BLaER1 (cell line): Measurements from ENCODE around the gene CERS4.
"Not testable (repeated sequence)": the region's sequence is repeated elsewhere in the genome, so short reads cannot be mapped to it uniquely, and the experiment has no call there.

Experiments used
- H3K27ac ChIP-seq: shearing (Covaris generic); formaldehyde crosslinking; 2 replicates; pipeline ENCODE4 v1.8.1; 2022
- H3K27me3 ChIP-seq: shearing (Covaris generic); formaldehyde crosslinking; 2 replicates; pipeline ENCODE4 v1.8.1; 2022
- H3K36me3 ChIP-seq: shearing (Covaris generic); formaldehyde crosslinking; 2 replicates; pipeline ENCODE4 v1.8.1; 2022
- H3K4me1 ChIP-seq: shearing (Covaris generic); formaldehyde crosslinking; 2 replicates; pipeline ENCODE4 v1.8.1; 2022
- H3K4me2 ChIP-seq: shearing (Covaris generic); formaldehyde crosslinking; 2 replicates; pipeline ENCODE4 v1.8.1; 2022
- H3K4me3 ChIP-seq: shearing (Covaris generic); formaldehyde crosslinking; 2 replicates; pipeline ENCODE4 v1.8.1; 2022
- H3K9ac ChIP-seq: shearing (Covaris generic); formaldehyde crosslinking; 2 replicates; pipeline ENCODE4 v1.8.1; 2022
- H3K9me3 ChIP-seq: shearing (Covaris generic); formaldehyde crosslinking; 2 replicates; pipeline ENCODE4 v1.8.1; 2022
- H4K20me1 ChIP-seq: shearing (Covaris generic); formaldehyde crosslinking; 2 replicates; pipeline ENCODE4 v1.8.1; 2022
- Cebpa-rat ChIP-seq: shearing (Covaris generic); IDR thresholded peaks from 2 replicates; pipeline ENCODE4 v1.8.1; 2022

CERS4 gene

DNA sequence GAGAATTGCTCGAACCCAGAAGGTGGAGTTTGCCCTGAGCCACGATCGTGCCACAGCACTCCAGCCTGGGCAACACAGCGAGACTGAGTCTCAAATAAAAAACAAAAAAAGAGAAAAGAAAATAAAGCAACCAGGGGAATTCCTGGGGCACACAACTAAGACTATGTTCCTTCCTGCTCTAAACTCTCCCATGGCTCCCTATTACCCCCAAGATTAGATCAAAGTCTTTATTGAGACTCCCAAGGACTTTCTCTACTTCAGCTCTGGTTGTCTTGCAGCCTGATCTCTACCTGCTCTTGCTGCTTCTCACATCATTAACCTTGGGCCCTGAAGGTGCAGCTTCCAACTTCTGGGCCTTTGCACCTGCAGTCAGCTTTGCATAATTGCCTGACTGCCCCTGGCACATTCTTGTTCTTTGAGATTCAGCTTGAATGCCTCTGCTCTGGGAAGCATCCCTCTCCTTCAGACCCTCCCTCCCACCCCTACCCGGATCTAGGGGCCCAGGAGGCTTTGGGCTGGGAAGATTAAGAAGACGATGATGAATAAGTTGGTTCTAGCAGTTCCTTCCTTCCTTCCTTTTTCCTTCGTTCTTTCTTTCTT is 16.8 kb upstream of the CERS4 start:
- no peak overlapping the region for H3K4me3 ChIP-seq

DNA sequence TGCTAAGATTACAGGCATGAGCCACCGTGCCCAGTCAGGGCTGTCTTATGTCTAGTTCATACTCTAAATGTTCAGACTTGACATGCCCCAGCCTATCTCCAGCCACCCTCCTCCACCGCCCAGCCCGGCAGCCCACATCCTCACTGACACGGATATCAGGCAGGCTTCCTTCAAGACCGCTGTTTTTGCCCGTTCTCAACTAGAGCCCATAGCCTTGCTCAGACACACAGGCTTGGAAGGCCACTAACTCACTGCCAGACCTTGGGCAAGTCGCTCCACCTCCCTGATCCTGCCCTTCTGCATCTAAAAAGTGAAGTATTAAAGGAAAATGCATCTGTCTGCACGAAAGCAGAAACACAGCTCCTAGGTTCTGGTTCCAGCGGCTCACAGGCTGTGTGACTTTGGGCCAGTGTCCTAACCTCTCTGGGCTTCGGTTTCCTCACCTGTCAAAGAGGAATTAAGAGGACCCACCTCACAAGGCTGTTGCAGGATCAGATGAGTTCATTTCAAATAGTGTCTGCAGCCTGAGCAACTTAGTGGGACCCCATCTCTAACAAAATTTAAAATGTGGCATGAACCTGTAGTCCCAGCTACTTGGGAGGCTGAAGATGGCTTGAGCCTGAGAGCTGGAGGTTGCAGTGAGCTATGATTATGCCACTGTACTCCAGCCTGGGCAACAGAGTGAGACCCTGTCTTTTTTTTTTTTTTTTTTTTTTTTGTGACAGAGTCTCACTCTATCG is 14.5 kb upstream of the CERS4 start:
- Histone ChIP-seq H3K27me3 (no peaks in the 10 kb centered on the region), H3K36me3 (no peaks in the 10 kb centered on the region), H3K9ac (peak overlapping the region; percentile 55), H3K4me3 (peak overlapping the region; percentile 55), H3K4me1 (peaks cover 60% of the 10 kb centered on the region), H3K27ac (peak overlapping the region; percentile 88), H3K4me2 (peak overlapping the region; percentile 88), H3K9me3 (no peaks in the 10 kb centered on the region), H4K20me1 (no peaks in the 10 kb centered on the region)
- TF ChIP-seq Cebpa-rat: no peak

More for the DNA sequence above, 16.8 kb upstream of the CERS4 start:
- H3K4me1 ChIP-seq: peaks cover 55% of the 10 kb centered on the region
- peak overlapping the region; percentile 88 for H3K4me2 ChIP-seq
- H3K27ac ChIP-seq: peak overlapping the region; percentile 53; the same call in 1 of the 2 replicates
- H4K20me1 ChIP-seq: no peaks in the 10 kb centered on the region
- H3K36me3 ChIP-seq: no peaks in the 10 kb centered on the region
- no peak for TF ChIP-seq Cebpa-rat
- no peak overlapping the region for H3K9ac ChIP-seq
- no peaks in the 10 kb centered on the region for H3K27me3 ChIP-seq
- peaks cover 5% of the 10 kb centered on the region; the same call in 1 of the 2 replicates for H3K9me3 ChIP-seq

DNA sequence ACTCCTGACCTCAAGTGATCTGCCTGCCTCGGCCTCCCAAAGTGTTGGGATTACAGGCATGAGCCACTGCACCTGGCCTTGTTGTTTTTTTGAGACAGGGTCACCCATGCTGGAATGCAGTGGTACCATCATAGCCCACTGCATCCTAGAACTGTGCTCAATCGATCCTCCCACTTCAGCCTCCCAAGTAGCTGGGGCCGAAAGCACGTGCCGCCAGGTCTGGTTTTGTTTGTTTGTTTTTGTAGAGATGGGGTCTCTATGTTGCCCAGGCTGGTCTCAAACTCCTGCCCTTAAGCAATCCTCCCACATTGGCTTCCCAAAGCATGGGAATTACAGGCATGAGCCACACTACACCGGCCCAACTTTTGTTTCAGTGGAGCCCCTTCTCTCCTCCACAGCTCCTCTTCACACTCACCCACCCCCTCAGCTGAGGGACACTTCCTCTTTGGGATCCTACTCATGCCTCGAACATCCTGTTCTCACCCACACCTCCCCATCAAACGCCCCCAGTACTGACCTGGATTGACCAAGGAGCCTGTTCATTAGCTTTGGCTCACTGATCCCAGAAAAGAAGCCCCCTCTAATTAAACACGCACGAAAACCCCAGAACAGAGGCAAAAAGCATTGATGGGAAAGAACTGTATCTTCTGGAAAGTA is 12.8 kb upstream of the CERS4 start:
- Histone ChIP-seq H3K9ac (peak overlapping the region; percentile 41; the same call in 1 of the 2 replicates), H3K36me3 (no peaks in the 10 kb centered on the region), H3K27ac (peak overlapping the region; percentile 88)

DNA sequence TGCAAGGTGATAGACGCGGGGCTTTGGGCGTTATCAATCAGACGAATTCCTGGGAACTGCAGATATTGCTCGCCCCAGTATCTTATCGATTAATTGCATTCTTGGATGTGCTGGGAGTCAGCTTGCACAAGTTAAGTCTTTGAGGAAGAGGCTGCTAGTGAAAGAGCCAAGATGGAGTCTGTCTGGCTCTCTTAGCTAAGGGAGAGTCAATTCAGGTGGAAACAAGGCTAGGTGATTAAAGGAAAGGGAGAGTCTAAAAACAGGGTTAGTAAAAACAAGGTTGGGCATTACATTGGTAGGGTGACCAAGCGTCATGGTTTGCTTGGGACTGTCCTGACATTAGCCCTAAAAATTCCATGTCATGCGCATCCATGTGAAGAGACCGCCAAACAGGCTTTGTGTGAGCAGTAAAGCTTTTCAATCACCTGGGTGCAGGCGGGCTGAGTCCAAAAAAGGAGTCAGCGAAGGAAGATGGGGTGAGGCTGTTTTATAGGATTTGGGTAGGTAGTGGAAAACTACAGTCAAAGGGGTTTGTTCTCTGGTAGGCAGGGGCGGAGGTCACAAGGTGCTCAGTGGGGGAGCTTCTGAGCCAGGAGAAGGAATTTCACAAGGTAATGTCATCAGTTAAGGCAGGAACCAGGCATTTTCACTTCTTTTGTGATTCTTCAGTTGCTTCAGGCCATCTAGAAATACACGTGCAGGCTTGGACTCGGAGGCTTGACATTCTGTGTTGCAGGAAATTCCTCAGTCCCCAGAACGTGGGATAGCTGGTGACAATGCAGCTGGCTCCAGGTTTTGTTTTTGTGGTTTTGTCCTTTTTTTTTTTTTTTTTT is 5.7 kb upstream of the CERS4 start:
- H3K36me3 ChIP-seq, H3K27me3 ChIP-seq, H3K9me3 ChIP-seq, H3K27ac ChIP-seq, H3K4me3 ChIP-seq, H3K9ac ChIP-seq, H4K20me1 ChIP-seq: not testable (repeated sequence)
- Histone ChIP-seq H3K4me1 (peaks cover 42% of the 10 kb centered on the region), H3K4me2 (peak overlapping the region; percentile 33)

More for the DNA sequence above, 12.8 kb upstream of the CERS4 start:
- Histone ChIP-seq H4K20me1 (no peaks in the 10 kb centered on the region), H3K4me3 (no peak overlapping the region), H3K9me3 (no peaks in the 10 kb centered on the region), H3K4me1 (peaks cover 60% of the 10 kb centered on the region), H3K4me2 (peak overlapping the region; percentile 88), H3K27me3 (no peaks in the 10 kb centered on the region)
- no peak for TF ChIP-seq Cebpa-rat

DNA sequence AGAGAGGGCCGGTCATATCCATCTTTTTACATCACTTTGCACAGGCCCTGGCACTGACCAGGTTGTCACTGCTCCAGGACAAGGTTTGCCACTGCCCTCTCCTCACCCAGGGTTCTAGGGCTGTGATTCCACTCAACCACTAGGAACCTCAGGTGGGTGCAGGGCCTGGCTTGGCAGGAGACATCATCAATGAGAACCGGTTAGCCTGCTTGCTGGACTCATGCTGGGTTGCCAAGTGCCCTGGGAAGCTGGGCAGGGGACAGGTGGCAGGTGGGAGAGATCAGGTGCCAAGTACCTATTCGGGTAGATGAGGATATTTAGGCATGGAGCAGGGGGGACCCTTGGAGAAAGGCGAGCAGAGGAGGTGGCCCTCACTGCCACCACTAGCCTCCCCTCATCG is 4.2 kb upstream of the CERS4 start:
- peak overlapping the region; percentile 27; the same call in 1 of the 2 replicates for H3K27ac ChIP-seq
- H3K4me1 ChIP-seq: peaks cover 45% of the 10 kb centered on the region
- H4K20me1 ChIP-seq: peaks cover under 1% of the 10 kb centered on the region; the same call in 1 of the 2 replicates
- H3K36me3 ChIP-seq: no peaks in the 10 kb centered on the region
- no peak overlapping the region for H3K9ac ChIP-seq
- no peak for TF ChIP-seq Cebpa-rat
- H3K9me3 ChIP-seq: no peaks in the 10 kb centered on the region
- H3K27me3 ChIP-seq: no peaks in the 10 kb centered on the region
- H3K4me2 ChIP-seq: peak overlapping the region; percentile 33
- no peak overlapping the region for H3K4me3 ChIP-seq

DNA sequence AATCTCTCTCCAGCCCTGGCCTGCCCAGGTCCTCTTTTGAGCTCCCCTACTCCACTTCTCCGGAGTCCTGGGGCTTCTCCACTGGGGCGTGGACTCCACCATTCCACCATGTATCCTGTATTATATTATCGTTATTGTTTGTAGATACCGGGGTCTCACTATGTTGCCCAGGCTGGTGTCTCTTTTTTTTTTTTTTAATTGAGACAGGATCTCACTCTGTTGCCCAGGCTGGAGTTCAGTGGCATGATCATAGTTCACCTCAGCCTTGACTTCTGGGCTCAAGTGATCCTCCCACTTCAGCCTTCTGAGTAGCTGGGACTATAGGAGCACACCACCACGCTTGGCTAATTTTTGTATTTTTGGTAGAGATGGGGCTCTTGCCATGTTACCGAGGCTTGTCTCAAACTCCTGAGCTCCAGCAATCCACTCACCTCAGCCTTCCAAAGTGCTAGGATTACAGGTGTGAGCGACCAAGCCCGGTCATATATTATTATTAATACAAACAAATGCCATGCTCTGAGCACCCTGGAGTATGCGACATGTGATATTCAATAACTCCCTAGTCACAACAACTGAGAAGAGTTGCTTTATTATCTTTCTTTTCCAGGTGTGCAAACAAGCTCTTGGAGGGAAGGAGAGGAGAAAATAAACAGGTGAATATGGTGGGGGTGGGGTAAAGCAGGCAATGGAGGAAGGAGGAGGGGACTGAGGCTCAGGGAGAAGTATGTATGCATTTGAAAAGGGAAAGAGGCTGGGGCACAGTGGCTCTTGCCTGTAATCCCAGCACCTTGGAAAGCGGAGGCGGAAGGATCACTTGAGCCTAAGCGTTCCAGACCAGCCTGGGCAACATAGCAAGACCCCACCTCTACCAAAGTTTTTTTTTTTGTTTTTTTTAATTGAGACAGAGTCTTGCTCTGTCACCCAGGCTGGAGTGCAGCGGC is 2.8 kb upstream of the CERS4 start:
- Histone ChIP-seq H3K4me2 (peak overlapping the region; percentile 33), H3K36me3 (no peaks in the 10 kb centered on the region), H4K20me1 (peaks cover 15% of the 10 kb centered on the region), H3K9ac (no peak overlapping the region), H3K4me1 (peaks cover 59% of the 10 kb centered on the region), H3K27me3 (no peaks in the 10 kb centered on the region), H3K27ac (no peak overlapping the region), H3K9me3 (no peaks in the 10 kb centered on the region), H3K4me3 (no peak overlapping the region)
- TF ChIP-seq Cebpa-rat: no peak

DNA sequence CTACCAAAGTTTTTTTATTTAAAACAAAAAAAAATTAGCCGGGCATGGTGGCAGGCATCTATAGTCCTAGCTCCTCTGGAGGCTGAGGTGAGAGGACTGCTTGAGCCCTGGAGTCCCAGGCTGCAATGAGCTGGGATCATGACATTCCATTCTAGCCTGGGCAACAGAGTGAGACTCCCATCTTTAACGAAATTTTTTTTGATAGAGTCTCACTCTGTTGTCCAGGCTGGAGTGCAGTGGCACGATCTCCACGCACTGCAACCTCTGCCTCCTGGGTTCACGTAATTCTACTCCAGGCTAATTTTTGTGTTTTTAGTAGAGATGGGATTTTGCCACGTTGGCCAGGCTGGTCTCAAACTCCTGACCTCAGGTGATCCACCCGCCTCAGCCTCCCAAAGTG is 1.8 kb upstream of the CERS4 start:
- H3K27me3 ChIP-seq, H3K4me3 ChIP-seq, H3K9me3 ChIP-seq, H3K36me3 ChIP-seq, H3K4me2 ChIP-seq, H3K9ac ChIP-seq, H3K27ac ChIP-seq: not testable (repeated sequence)
- peaks cover 24% of the 10 kb centered on the region for H4K20me1 ChIP-seq
- H3K4me1 ChIP-seq: peaks cover 68% of the 10 kb centered on the region

DNA sequence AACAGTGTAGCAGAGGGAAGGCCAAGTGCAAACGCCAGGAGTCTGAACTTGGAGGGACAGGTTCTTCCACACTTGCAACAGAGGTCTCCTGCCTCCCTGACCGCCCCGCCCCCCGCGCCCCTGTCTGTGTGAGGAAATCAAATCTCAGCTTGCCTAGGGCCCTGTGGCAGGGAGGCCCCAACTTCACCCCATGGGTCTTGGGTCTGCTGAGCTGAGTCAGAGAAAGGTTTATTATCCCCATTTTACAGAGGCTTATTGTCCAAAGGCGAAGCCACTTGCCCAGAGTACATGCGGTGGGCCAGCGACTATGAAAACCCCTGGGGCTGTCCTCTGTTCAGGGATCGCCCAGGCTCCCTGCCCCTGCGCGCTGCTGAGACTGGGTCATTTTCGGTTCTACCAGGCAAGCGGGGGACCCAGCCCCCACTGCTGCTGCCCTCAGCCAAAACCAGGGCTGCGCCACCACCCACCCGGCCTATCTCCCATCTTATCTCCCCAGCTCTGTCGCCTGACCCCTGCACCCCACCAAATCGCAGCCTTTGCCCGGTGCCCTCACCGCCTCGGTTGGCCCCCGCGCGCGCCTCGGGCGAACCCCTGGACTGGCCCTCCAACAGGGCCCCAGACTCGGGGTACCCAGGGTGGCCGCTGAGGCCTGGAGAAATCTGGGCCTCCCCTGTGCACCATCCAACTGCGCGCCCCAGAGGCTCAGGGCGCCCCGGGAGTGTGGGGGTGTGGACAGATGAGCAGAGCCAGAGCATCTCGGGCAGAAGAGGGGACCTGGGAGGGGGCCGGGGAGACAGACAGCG is 850 bp upstream of the CERS4 start:
- Histone ChIP-seq H3K4me3 (peak overlapping the region; percentile 64), H3K9ac (peak overlapping the region; percentile 71), H4K20me1 (peaks cover 34% of the 10 kb centered on the region), H3K36me3 (no peaks in the 10 kb centered on the region), H3K9me3 (no peaks in the 10 kb centered on the region), H3K4me2 (peak overlapping the region; percentile 91), H3K27me3 (no peaks in the 10 kb centered on the region), H3K27ac (peak overlapping the region; percentile 75), H3K4me1 (peaks cover 78% of the 10 kb centered on the region)
- no peak for TF ChIP-seq Cebpa-rat
